ENCODE measurements around the gene POLA1. TPM values are rescaled to one million over a fixed set of nuclear protein-coding genes. Genes with fewer than 3 reads are reported as not detected.

Gene POLA1
- total RNA-seq, 1 donor from 2014 or later = 9.8 TPM

GRCh38 chrX:24696294-24696693 is 2.6 kb downstream of the POLA1 start:
- DNase-seq (ENCODE audit: low read depth) = no peak

- no peak for DNase-seq (ENCODE audit: low read depth)
These were observed 8.9 kb downstream of the POLA1 start for GRCh38 chrX:24702362-24703184.

DNA sequence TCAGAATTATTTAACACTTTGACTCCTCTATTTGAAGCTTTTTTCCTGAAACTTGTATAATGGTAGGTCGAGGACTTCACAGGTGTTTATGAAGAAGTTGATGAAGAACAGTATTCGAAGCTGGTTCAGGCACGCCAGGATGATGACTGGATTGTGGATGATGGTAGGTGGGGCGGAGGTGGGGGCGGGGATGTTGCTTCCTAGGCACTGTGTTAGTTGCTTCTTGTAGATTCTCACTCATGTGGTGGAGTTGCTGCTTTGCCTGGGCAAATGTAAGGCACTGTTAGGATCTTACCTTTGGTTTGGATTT is 9.4 kb downstream of the POLA1 start:
- DNase-seq (ENCODE audit: low read depth) = no peak

DNA sequence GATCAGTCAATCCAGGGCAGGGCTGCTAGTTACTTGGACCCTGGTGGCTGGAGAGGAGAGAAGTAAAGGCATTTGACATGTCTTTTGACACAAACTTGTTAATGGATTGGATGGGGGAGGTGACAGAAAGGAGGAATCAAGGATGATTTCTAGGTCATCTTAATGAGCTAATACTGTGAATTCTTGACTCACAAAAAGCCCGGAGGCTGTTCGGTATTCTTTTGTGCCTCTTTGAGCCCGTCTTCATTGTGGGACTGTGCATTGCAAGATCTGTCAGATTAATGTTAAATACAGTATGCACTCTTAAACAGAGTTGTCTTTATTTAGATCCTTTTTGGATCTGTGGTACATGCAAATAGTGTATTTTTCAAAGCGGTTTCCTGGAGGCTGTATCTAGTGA is 25.1 kb downstream of the POLA1 start:
- no peak for DNase-seq (ENCODE audit: low read depth)

DNA sequence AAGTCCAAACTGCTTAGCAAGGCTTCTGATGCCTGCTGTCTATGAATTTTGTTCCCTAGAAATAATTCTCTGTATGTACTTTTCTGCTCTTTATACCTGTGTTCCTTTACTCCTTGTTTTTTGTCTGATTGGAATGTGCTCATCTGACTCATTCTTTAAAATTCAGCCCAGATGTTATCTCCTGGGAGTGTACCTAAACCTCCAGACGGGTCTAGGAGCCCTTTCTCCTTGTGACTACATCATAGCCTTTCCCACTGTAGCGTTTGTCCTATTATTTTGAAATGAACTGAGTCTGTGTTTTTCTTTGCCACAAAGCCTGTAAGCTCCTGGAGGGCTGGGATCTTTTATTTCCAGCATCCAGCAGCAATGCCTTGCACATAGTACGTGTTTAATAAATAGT is 26.3 kb downstream of the POLA1 start:
- DNase-seq (ENCODE audit: low read depth) = no peak

DNA sequence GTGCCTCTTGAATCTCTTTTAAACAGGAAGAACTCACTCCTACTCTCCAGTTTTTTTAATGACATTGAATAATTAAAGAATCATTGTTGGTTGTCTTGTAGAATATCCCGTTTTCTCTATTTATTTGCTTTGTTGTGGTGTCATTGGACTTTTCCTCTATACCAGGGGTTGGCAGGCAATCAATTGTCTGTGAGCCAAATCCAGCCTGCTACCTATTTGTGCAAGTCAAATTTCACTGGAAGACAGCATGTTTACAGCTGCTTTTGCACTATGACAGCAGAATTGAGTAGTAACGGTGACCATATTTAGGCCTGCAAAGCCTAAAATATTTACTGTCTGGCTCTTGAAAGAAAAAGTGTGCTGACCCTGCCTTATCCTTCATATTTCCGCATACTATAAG is 34.8 kb downstream of the POLA1 start:
- DNase-seq (ENCODE audit: low read depth) = no peak

- no peak for DNase-seq (ENCODE audit: low read depth)
These were observed 39.2 kb downstream of the POLA1 start for GRCh38 chrX:24732766-24733500.

GRCh38 chrX:24741330-24741729 is 47.6 kb downstream of the POLA1 start:
- peak; percentile 2 for DNase-seq (ENCODE audit: low read depth)

- no peak for DNase-seq (ENCODE audit: low read depth)
These were observed 54.5 kb downstream of the POLA1 start for GRCh38 chrX:24748196-24748595.

DNA sequence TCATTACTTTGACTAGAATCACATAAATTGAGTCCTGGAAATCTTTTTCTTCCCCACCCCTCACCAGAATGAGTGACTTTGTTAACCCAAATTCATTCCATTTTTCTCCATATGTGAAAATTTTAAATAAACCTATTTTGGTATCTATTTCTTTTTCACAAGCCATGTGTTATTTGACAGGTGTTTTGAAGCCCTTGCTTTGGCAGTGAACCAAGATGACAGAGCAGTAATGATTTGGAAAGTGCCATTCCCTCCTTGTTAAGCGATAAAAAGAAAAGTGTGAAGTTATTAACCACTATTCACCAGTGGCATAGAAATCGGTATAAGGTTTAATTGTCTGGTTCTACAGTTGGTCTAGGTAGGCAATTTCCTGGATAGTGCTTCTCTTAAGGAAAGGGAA is 66.1 kb downstream of the POLA1 start:
- DNase-seq (ENCODE audit: low read depth) = no peak

DNA sequence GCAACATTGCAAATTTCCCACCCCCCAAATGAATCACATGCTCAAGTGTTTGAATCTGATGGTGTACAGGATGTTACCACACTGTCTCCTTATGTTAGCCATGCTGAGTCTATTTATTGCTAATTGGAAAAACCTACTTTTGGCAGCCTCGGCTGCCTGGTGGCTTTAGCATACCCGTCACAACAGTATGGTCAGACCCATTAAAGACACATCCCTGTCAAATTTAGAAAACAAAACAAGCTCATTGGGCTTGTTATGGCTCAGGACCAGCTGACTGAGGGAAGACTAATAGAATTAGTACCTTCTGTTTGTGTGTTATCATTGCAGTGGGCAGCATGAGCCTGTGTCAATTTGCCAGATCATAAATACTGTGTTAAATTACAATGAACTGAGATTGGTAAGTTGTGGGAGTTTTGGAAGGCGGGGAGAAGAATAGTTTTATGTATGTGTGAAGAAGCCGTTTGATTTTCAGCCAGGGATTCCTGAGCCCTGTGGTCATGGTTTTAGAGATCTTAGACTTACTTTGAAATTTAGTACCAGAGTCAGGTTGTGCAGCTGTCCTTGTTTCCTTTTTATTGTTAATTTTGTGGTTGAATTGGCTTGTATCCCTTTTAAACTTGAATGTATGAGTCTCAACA is 66.8 kb downstream of the POLA1 start:
- DNase-seq (ENCODE audit: low read depth) = peak; percentile 25

GRCh38 chrX:24761306-24761705 is 67.6 kb downstream of the POLA1 start:
- DNase-seq (ENCODE audit: low read depth) = no peak

DNA sequence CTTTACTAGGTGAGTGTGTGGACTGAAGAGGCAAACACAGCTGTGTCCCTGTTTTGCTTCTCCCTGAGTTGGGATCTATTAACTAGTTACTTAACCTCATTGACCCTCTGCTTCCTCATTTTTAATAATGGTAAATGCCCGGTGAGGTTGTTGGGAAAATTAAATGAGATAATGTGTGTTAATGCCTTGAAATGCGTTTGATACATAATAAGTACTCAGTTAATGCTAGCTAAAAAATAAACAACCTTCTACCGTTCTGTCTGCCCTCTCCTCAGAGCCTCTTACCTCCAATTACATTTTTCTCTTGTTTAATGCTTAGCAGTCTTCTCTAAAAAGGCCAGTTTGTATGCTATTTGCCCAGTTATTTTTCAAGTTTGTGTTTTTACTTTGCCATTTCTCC is 70.3 kb downstream of the POLA1 start:
- DNase-seq (ENCODE audit: low read depth) = no peak

GRCh38 chrX:24767557-24767956 is 73.8 kb downstream of the POLA1 start:
- DNase-seq (ENCODE audit: low read depth) = no peak

GRCh38 chrX:24768556-24768955 is 74.8 kb downstream of the POLA1 start:
- DNase-seq (ENCODE audit: low read depth) = no peak

DNA sequence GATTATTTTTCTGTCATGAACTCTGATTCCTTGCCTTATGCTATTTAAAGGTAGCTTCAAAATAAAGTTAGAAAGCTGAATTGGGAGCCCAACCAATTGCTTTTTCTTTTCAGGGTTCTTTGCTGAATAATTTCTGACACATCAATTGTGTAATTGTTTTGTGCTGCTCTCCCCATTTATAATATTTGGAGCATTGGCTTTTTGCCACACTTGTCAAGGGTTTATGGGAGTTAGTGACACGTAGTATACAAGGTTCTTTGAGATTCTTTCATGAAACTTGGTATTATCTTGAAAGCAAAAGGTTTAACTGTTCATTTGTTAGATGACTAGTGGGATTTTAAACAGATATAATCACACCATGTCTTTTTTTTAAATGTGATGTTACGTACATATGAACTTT is 80.9 kb downstream of the POLA1 start:
- DNase-seq (ENCODE audit: low read depth) = no peak

DNA sequence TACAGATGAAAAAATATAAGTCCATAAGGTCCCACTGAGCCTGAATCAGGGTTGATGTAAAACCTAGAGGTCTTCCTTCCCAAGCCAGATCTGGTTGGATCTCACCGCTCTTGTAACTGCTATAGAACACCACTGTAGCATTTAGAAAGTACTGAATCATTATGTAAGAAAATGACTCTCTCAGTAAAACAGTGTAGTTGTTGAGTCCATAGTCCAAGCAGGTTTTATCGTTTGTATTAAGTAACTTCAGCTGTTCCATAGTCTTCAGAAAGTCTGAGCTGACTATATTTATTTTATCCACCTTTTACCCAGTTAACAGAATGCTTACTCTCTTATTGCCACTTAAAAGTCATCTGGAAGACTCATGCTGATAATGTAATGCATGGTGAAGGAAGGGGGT is 82.2 kb downstream of the POLA1 start:
- DNase-seq (ENCODE audit: low read depth) = no peak

- DNase-seq (ENCODE audit: low read depth) = no peak
These were observed 83.9 kb downstream of the POLA1 start for GRCh38 chrX:24777660-24778059.

- no peak for DNase-seq (ENCODE audit: low read depth)
These were observed 88.3 kb downstream of the POLA1 start for GRCh38 chrX:24782011-24782410.

GRCh38 chrX:24789047-24789446 is 95.3 kb downstream of the POLA1 start:
- DNase-seq (ENCODE audit: low read depth) = no peak

DNA sequence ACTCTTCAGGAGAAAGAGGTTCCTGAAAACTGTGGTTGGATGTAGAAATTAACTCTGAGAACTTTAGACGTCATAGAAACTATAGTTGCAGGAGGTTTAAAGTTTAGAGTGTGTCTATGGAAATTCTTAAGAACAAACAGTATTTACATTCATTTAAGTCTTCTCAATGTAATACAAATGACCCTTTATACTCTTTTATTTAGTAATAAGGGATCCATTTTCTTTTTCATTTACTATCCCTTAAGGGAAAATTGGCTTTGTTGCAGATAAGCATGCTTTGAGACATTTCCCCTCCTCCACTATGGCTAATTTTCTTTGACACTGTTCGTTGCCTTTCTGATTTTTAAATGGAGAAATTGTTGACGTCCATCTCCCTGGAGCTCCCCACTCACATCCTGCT is 96.4 kb downstream of the POLA1 start:
- DNase-seq (ENCODE audit: low read depth) = no peak

GRCh38 chrX:24796204-24796603 is 102.5 kb downstream of the POLA1 start:
- no peak for DNase-seq (ENCODE audit: low read depth)

GRCh38 chrX:24799078-24799477 is 105.4 kb downstream of the POLA1 start:
- no peak for DNase-seq (ENCODE audit: low read depth)
